ENCODE data around the gene RBM14.
A peak's percentile ranks its signal among the peaks of the same experiment; 100 is the strongest.
"Not testable (repeated sequence)": the region's sequence is repeated elsewhere in the genome, so short reads cannot be mapped to it uniquely, and the experiment has no call there.

Gene RBM14, protein sequence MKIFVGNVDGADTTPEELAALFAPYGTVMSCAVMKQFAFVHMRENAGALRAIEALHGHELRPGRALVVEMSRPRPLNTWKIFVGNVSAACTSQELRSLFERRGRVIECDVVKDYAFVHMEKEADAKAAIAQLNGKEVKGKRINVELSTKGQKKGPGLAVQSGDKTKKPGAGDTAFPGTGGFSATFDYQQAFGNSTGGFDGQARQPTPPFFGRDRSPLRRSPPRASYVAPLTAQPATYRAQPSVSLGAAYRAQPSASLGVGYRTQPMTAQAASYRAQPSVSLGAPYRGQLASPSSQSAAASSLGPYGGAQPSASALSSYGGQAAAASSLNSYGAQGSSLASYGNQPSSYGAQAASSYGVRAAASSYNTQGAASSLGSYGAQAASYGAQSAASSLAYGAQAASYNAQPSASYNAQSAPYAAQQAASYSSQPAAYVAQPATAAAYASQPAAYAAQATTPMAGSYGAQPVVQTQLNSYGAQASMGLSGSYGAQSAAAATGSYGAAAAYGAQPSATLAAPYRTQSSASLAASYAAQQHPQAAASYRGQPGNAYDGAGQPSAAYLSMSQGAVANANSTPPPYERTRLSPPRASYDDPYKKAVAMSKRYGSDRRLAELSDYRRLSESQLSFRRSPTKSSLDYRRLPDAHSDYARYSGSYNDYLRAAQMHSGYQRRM

GRCh38 chr11:66616379-66617154 lies at the start of gene RBM14:
RBM14 (plus strand) TSS chr11:66616630; CDS start chr11:66616721, 91 bp downstream.
- peak; percentile 85 to 99 (median 97) for DNase-seq

DNA sequence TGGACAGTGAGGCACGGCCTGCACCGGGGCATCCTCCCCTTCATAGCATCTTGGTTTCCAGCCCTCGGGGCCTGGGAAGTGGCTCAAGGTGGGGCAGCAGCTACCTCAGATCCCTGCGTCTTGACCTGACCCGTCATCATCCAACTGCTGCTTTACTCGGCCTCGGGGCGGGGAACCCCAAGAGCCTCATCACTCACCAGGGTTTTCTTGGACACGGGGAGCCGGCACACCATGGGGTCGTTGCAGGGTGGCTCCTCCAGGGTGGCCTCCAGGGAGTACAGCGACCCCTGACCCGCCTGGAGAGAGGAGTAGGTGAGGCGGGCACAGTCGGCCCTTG lies 48.7 kb upstream of the RBM14 start:
- no peak for DNase-seq

- DNase-seq: peak; percentile 55 to 96 (median 86)
Measured at GRCh38 chr11:66568124-66568916, 48.1 kb upstream of the RBM14 start, which contains the start of gene CTSF. CTSF (minus strand) TSS chr11:66568606; CDS start chr11:66568486, 120 bp downstream.

- DNase-seq: no peak
Measured at GRCh38 chr11:66569076-66569475, 47.4 kb upstream of the RBM14 start.

DNA sequence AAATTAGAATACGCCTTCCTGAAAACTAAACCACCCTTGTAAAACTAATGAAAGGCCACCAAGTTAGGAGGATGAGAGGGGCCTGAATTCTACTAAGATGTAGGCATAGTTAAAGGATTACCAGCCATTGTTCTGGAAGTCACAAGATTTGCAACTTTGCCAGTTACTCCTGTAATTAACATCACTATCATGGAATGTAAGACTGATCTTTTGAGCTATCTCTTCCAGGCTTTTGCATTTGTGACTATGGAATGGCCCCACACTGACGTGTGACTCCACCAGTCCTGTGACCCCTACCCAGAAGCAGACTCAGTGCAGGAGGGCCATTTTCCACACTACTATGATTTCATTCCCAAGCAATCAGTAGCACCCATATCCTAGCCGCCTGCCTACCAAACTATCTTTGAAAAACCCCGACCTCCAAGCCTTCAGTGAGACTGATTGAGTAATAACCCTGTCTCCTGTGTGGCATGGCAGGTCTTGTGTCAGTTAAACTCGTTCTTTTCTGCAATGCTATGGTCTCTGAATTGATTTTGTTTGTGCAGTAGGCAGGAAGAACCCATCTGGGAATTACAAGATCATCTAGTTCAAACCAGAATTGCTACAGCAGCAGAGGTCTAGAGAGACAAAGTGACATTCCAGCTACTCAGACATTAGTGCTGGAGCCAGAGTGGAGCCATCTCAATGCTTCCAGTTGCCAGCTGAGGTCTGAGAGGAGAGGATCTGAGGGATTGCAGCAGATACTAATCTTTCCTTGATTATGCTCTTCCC lies 46.2 kb upstream of the RBM14 start:
- no peak for DNase-seq

GRCh38 chr11:66570850-66571180 lies 45.6 kb upstream of the RBM14 start:
- no peak for DNase-seq

GRCh38 chr11:66579017-66579606 lies 37.3 kb upstream of the RBM14 start:
- DNase-seq: peak in 46 of 56 donors; percentile 4 to 77 (median 47)

GRCh38 chr11:66580803-66581202 lies 35.6 kb upstream of the RBM14 start:
- DNase-seq: no peak

DNA sequence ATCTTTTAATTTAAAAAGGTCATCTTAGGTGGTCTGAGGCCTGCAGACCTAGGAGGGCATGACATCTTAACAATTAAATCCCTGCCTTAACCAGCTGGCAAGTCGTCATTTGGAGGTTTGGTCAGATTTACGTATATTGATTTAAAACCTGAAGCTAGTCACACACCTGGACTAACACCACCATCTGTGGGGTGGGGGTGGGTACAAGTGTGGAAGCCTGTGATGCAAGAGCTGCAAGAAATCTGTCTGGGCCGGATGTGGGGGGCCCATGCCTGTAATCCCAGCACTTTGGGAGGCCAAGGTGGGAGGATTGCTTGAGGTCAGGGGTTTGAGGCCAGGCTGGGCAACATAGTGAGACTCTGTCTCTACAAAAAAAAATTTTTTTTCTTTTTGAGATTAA lies 35.2 kb upstream of the RBM14 start:
- DNase-seq: no peak

DNA sequence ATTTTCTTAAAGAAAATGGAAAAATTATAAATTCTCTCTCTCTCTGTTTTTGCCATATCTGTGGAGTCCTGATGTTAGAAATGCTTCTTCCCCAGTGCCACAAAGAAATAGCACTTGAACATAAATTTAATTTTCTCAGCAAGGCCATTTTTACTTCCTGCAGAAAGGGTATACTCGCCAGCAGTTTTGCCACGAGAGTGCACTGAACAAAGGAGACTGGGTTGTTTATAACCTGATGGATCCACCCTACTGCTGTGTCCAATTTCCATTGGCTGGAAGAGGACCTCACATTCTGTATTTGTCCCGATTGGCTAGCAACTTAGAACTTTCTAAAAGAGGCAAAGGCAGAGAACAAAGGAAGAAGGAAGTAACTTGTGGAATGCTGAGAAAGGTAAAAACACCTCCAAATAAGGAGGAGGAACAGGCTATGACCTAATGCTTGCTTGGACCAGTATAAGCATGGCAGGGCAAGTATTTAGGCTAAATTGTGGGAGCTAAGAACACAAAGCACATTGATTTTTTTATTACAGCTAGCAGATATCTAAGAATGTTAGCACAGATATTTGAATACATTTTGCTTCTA lies 33.8 kb upstream of the RBM14 start:
- DNase-seq: not testable (repeated sequence)

GRCh38 chr11:66585447-66585846 lies 31.0 kb upstream of the RBM14 start:
- not testable (repeated sequence) for DNase-seq

GRCh38 chr11:66586136-66586535 lies 30.3 kb upstream of the RBM14 start:
- no peak for DNase-seq

DNA sequence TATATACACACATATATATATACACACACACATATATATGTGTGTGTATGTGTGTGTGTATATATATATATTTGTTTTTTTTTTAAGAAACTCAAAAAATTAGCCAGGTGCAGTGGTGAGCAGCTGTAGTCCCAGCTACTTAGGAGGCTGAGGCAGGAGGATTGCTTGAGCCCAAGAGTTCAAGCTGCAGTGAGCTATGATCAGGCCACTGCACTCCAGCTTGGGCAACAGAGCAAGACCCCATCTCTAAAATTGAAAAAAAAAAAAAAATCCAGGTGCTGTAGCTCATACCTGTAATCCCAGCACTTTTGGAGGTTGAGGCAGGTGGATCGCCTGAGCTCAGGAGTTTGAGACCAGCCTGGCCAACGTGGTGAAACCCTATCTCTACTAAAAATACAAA lies 27.1 kb upstream of the RBM14 start:
- DNase-seq: not testable (repeated sequence)

GRCh38 chr11:66589996-66590675 lies 26.3 kb upstream of the RBM14 start:
- DNase-seq: no peak

GRCh38 chr11:66591175-66591574 lies 25.3 kb upstream of the RBM14 start:
- DNase-seq: no peak

DNA sequence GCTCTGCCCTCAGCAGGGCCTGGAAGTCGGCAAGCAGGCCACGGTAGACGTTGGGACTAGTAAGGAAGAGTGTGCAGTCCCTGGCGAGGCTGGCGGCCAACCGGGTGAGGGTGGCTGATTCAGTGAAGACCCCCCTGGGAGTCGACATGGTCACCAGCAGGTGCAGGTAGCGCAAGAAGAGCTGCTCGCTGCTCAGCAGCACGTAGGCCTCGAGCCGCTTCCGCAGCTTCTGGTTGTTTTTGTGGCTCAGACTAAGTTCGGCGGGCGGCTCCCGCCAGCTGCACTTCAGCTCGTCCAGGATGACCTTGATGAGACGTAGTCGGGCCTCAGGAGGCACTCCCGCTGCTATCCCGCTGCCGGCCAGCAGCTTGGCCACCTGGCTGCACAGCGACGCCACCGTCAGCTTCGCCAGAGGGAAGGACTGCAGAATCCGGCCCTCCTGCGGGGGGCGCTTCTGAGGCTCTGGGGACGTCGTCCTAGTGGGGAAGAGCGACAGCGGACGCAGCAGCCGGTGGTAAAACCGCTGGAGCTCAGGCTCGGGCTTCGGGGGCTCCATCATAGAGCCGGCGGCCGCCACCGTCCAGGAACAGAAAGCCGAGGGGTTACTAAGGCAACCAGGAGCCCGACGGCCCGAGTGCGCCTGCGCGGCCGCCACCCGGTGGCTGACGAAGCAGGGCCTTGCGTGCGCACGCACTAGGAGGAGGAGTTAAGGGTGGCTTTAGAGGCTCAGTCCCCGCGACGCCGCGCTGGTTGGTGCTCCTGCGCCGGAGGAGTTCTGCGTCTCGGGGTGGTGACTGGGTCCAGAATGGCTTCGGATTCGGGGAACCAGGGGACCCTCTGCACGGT lies 23.8 kb upstream of the RBM14 start, which contains the start of the genes CCDC87 and CCS:
Gene CCDC87 (minus strand): TSS at position 607 of the 846 bp plus-strand sequence. CDS start 48 bp downstream, at position 559.
Gene CCS (plus strand): TSS at position 729 of the 846 bp plus-strand sequence. CDS start 77 bp downstream, at position 806.
- DNase-seq: peak; percentile 34 to 98 (median 90)

DNA sequence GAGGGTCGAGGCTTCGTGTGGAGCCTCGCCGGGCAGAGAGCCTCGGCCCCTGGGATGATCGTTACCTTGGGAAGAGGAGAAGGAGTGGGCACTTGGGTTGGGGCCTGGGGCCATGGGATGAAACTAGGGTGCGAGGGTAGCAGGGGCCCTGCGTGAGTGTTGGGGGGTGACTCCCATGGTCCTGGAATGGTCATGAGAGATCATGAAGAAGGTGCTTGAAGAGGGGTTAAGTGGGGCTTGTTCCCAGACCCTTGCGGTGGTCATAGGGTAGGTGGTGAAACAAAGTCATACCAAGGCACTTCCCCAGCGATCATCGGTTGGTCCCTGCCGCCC lies 23.2 kb upstream of the RBM14 start:
- DNase-seq: no peak

GRCh38 chr11:66593650-66594049 lies 22.8 kb upstream of the RBM14 start:
- DNase-seq: no peak
